Peyer's patch (tissue), 4 donors: ENCODE data around the gene MFSD1.

Source experiments
- CTCF ChIP-seq, 6 experiments: fragments of 450-650 bp in 4 of 6; fragments of 200-600 bp in 2 of 6; sonication (generic) in 1 of 6; IDR thresholded peaks; one replicate each; pipeline ENCODE4 v1.5.1; 2017 to 2019; ENCODE audit warnings: antibody characterized with exemption in 6 of 6, mild to moderate bottlenecking in 3 of 6, moderate library complexity in 1 of 6
- POLR2A ChIP-seq, 2 donors: fragments of 450-650 bp; IDR thresholded peaks; one replicate each; pipeline ENCODE4 v1.5.1; 2017; ENCODE audit warnings: antibody characterized with exemption in 2 of 2, mild to moderate bottlenecking in 2 of 2, moderate library complexity in 2 of 2

DNA sequence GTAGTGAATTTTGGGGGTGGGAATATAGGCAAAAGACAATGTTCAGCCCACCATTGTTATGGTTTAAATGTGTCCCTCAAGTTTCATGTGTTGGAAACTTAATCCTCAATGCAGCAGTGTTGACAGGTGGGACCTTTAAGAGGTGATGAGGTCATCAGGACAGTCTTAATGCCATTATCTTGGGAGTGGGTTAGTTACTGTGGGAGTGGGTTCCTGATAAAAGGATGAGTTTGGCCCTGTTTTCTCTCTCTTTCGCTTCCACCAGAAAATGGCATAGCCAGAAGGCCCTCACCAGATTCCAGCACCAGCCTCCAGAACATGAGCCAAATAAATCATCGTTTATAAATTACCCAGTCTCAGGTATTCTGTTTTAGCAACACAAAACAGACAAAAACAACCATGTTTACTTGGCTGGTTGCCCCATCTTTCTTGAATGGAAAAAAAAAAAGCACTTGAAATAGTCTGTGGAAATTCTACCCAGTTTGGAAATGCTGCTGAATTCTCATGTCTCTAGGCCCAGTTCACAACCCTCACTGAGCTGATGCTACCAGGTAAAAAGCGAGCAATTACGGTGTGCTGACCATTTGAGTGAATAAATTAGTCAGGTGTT is 31.0 kb upstream of the MFSD1 start:
- TF ChIP-seq CTCF (IDR thresholded peaks at IDR 0.05) (no peak), POLR2A (IDR thresholded peaks at IDR 0.05) (no peak)
